Inferior parietal cortex (tissue), 1 donor: ENCODE results near the gene WNT3A.

ENCODE experiments used
- DNase-seq: peaks from one replicate; pipeline ENCODE4 v3.0.0-alpha.2; 2016; ENCODE audit errors: extremely low spot score

WNT3A gene

GRCh38 chr1:227999056-227999930 lies 7.5 kb upstream of the WNT3A start:
- DNase-seq, result peak; percentile 4

GRCh38 chr1:228000416-228000815 lies 6.4 kb upstream of the WNT3A start:
- no peak for DNase-seq

GRCh38 chr1:228000836-228001563 lies 5.8 kb upstream of the WNT3A start:
- no peak for DNase-seq

- no peak for DNase-seq
Measured at GRCh38 chr1:228001738-228002535, 4.9 kb upstream of the WNT3A start.

GRCh38 chr1:228002792-228003191 lies 4.0 kb upstream of the WNT3A start:
- no peak for DNase-seq

GRCh38 chr1:228003461-228004330 lies 3.1 kb upstream of the WNT3A start:
- no peak for DNase-seq

- no peak for DNase-seq
Measured at GRCh38 chr1:228004331-228004855, 2.4 kb upstream of the WNT3A start.

- DNase-seq, result no peak
Measured at GRCh38 chr1:228004856-228005462, 1.8 kb upstream of the WNT3A start.

GRCh38 chr1:228005511-228006033 lies 1.2 kb upstream of the WNT3A start:
- DNase-seq, result no peak

GRCh38 chr1:228006034-228006785 lies 588 bp upstream of the WNT3A start:
- DNase-seq, result no peak

- DNase-seq, result no peak
Measured at GRCh38 chr1:228007049-228007800, 427 bp downstream of the WNT3A start.

- DNase-seq, result no peak
Measured at GRCh38 chr1:228007801-228008341, 1.1 kb downstream of the WNT3A start.

- no peak for DNase-seq
Measured at GRCh38 chr1:228008391-228009115, 1.8 kb downstream of the WNT3A start.

GRCh38 chr1:228009116-228009827 lies 2.5 kb downstream of the WNT3A start:
- no peak for DNase-seq

- DNase-seq, result no peak
Measured at GRCh38 chr1:228009828-228010775, 3.3 kb downstream of the WNT3A start.

- no peak for DNase-seq
Measured at GRCh38 chr1:228010921-228011320, 4.1 kb downstream of the WNT3A start.
